HEK293T (cell line): ENCODE measurements around the gene SPARC.

Source experiments
- ARNT ChIP-seq: fragments of 450-650 bp; IDR thresholded peaks from 2 replicates; pipeline ENCODE4 v1.6.1; 2017; ENCODE audit warnings: mild to moderate bottlenecking
- HDGF ChIP-seq: fragments of 450-650 bp; IDR thresholded peaks from 2 replicates; pipeline ENCODE4 v1.6.1; 2017; ENCODE audit warnings: antibody characterized with exemption, borderline replicate concordance
- NFRKB ChIP-seq: fragments of 450-650 bp; IDR thresholded peaks from 2 replicates; pipeline ENCODE4 v1.6.1; 2016; ENCODE audit warnings: mild to moderate bottlenecking, moderate library complexity
- PKNOX1 ChIP-seq: fragments of 450-650 bp; IDR thresholded peaks from 2 replicates; pipeline ENCODE4 v1.6.1; 2016

GRCh38 chr5:151707567-151707966 lies 20.9 kb upstream of the SPARC start:
- no peak for TF ChIP-seq ARNT
- TF ChIP-seq PKNOX1: no peak
- TF ChIP-seq HDGF: no peak
- TF ChIP-seq NFRKB: no peak
